Adipocyte (in vitro differentiated cells): ENCODE results near the gene ATXN7L2.

Experiments used
- DNase-seq: peaks from one replicate; pipeline ENCODE4 v3.0.0-alpha.2; 2015; ENCODE audit warnings: low read depth
- H3K27me3 ChIP-seq: replicated peaks from 2 replicates; pipeline ENCODE4 v1.7.0; 2013; ENCODE audit warnings: mild to moderate bottlenecking, low read length, moderate library complexity; ENCODE audit not compliant: control insufficient read depth, insufficient read depth
- H3K36me3 ChIP-seq: 2 replicates; pipeline ENCODE4 v1.7.0; 2013; ENCODE audit warnings: low read length, mild to moderate bottlenecking, moderate library complexity; ENCODE audit not compliant: control insufficient read depth, insufficient read depth, severe bottlenecking
- H3K4me1 ChIP-seq: 2 replicates; pipeline ENCODE4 v1.7.0; 2013; ENCODE audit warnings: mild to moderate bottlenecking, low read length, moderate library complexity; ENCODE audit not compliant: control insufficient read depth, insufficient read depth
- H3K4me3 ChIP-seq: 2 replicates; pipeline ENCODE4 v1.7.0; 2013; ENCODE audit warnings: mild to moderate bottlenecking, low read length, moderate library complexity
- H3K9ac ChIP-seq: 2 replicates; pipeline ENCODE4 v1.7.0; 2013; ENCODE audit warnings: mild to moderate bottlenecking, low read length, moderate library complexity
- H3K9me3 ChIP-seq: 2 replicates; pipeline ENCODE4 v1.7.0; 2013; ENCODE audit warnings: mild to moderate bottlenecking, low read length, moderate library complexity; ENCODE audit not compliant: control insufficient read depth

The ATXN7L2 gene

GRCh38 chr1:109514846-109515245 is 31.1 kb downstream of the ATXN7L2 start:
- no peak for DNase-seq
- H3K4me1 ChIP-seq = peaks cover 7% of the 10 kb centered on the region
- no peak overlapping the region for H3K4me3 ChIP-seq
- no peaks in the 10 kb centered on the region for H3K36me3 ChIP-seq
- no peaks in the 10 kb centered on the region for H3K9me3 ChIP-seq
- H3K9ac ChIP-seq = no peak overlapping the region
- H3K27me3 ChIP-seq = peaks cover 4% of the 10 kb centered on the region

- H3K9me3 ChIP-seq = no peaks in the 10 kb centered on the region
- H3K4me1 ChIP-seq = peaks cover 8% of the 10 kb centered on the region
- peak; percentile 59 for DNase-seq
- no peaks in the 10 kb centered on the region for H3K36me3 ChIP-seq
- H3K9ac ChIP-seq = no peak overlapping the region
- no peak overlapping the region for H3K4me3 ChIP-seq
- peaks cover 10% of the 10 kb centered on the region for H3K27me3 ChIP-seq
Measured at GRCh38 chr1:109516872-109517271, 33.2 kb downstream of the ATXN7L2 start.

GRCh38 chr1:109517337-109517736 is 33.6 kb downstream of the ATXN7L2 start:
- Histone ChIP-seq H3K36me3 (no peaks in the 10 kb centered on the region), H3K27me3 (peaks cover 14% of the 10 kb centered on the region), H3K4me3 (no peak overlapping the region), H3K9ac (no peak overlapping the region), H3K4me1 (peaks cover 11% of the 10 kb centered on the region), H3K9me3 (no peaks in the 10 kb centered on the region)
- no peak for DNase-seq

GRCh38 chr1:109521002-109521951 is 37.6 kb downstream of the ATXN7L2 start:
- Histone ChIP-seq H3K4me1 (peaks cover 11% of the 10 kb centered on the region), H3K27me3 (peaks cover 14% of the 10 kb centered on the region), H3K4me3 (no peak overlapping the region), H3K9me3 (no peaks in the 10 kb centered on the region), H3K36me3 (no peaks in the 10 kb centered on the region), H3K9ac (no peak overlapping the region)
- DNase-seq = peak; percentile 19

- no peak overlapping the region for H3K9ac ChIP-seq
- no peaks in the 10 kb centered on the region for H3K9me3 ChIP-seq
- no peak overlapping the region for H3K4me3 ChIP-seq
- peaks cover 11% of the 10 kb centered on the region for H3K4me1 ChIP-seq
- no peak for DNase-seq
- H3K36me3 ChIP-seq = no peaks in the 10 kb centered on the region
- peaks cover 20% of the 10 kb centered on the region for H3K27me3 ChIP-seq
Measured at GRCh38 chr1:109522026-109522425, 38.3 kb downstream of the ATXN7L2 start.

GRCh38 chr1:109523706-109524105 is 40.0 kb downstream of the ATXN7L2 start:
- Histone ChIP-seq H3K4me3 (no peak overlapping the region), H3K9ac (no peak overlapping the region), H3K27me3 (peaks cover 26% of the 10 kb centered on the region), H3K4me1 (peaks cover 20% of the 10 kb centered on the region), H3K36me3 (no peaks in the 10 kb centered on the region), H3K9me3 (no peaks in the 10 kb centered on the region)
- DNase-seq = no peak

GRCh38 chr1:109527098-109527811 is 43.5 kb downstream of the ATXN7L2 start:
- Histone ChIP-seq H3K4me3 (no peak overlapping the region), H3K4me1 (peaks cover 10% of the 10 kb centered on the region), H3K9ac (no peak overlapping the region), H3K27me3 (peaks cover 12% of the 10 kb centered on the region), H3K36me3 (no peaks in the 10 kb centered on the region), H3K9me3 (no peaks in the 10 kb centered on the region)
- no peak for DNase-seq

GRCh38 chr1:109527846-109528695 is 44.4 kb downstream of the ATXN7L2 start:
- H3K4me1 ChIP-seq = peaks cover 15% of the 10 kb centered on the region
- no peaks in the 10 kb centered on the region for H3K9me3 ChIP-seq
- H3K36me3 ChIP-seq = no peaks in the 10 kb centered on the region
- peaks cover 12% of the 10 kb centered on the region for H3K27me3 ChIP-seq
- H3K4me3 ChIP-seq = no peak overlapping the region
- H3K9ac ChIP-seq = no peak overlapping the region
- DNase-seq = no peak

- DNase-seq = no peak
- Histone ChIP-seq H3K4me3 (no peak overlapping the region), H3K4me1 (peaks cover 15% of the 10 kb centered on the region), H3K27me3 (peaks cover 12% of the 10 kb centered on the region), H3K9me3 (no peaks in the 10 kb centered on the region), H3K9ac (no peak overlapping the region), H3K36me3 (no peaks in the 10 kb centered on the region)
Measured at GRCh38 chr1:109528712-109529111, 45.0 kb downstream of the ATXN7L2 start.

GRCh38 chr1:109529881-109530456 is 46.3 kb downstream of the ATXN7L2 start:
- Histone ChIP-seq H3K4me3 (no peak overlapping the region), H3K9me3 (no peaks in the 10 kb centered on the region), H3K9ac (no peak overlapping the region), H3K36me3 (no peaks in the 10 kb centered on the region), H3K4me1 (peaks cover 15% of the 10 kb centered on the region), H3K27me3 (peaks cover 12% of the 10 kb centered on the region)
- peak; percentile 39 for DNase-seq
